GM12875 (cell line): ENCODE measurements around the gene GNS.

ENCODE experiments used
- H3K4me3 ChIP-seq: one replicate; pipeline ENCODE4 v1.5.1; 2011; ENCODE audit warnings: low read depth, low read length, control low read depth
- CTCF ChIP-seq: IDR thresholded peaks from 2 replicates; pipeline ENCODE4 v1.5.1; 2011; ENCODE audit warnings: low read depth, mild to moderate bottlenecking, control low read depth, inconsistent platforms, low read length, moderate library complexity, borderline replicate concordance; ENCODE audit not compliant: insufficient read depth

GNS gene

GRCh38 chr12:64678835-64679234 lies 80.4 kb downstream of the GNS start:
- TF ChIP-seq CTCF = no peak

GRCh38 chr12:64678248-64678647 lies 81.0 kb downstream of the GNS start:
- no peak overlapping the region for H3K4me3 ChIP-seq
- peak; percentile 33; the same call in 1 of the 2 replicates for TF ChIP-seq CTCF

More at GRCh38 chr12:64678835-64679234, 80.4 kb downstream of the GNS start:
- H3K4me3 ChIP-seq = no peak overlapping the region

DNA sequence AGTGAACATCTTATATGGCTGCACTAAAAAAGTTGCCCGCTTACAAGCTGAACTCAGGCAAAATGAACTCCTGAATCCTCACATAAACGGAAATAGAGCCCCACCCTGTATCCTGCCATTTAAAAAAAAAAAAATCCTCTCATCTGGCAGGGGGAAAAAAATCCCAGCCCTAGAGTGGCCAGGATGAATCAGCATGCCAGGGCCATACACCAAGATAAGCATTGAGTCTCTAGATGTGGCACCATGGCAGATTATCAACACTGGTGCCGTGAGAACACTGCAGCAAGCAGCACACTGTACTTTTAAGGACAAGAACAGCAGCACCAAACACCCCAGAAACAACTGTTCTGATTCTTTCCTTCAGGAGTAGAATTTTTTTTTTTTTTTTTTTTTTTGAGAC lies 83.4 kb downstream of the GNS start:
- H3K4me3 ChIP-seq = no peak overlapping the region
- TF ChIP-seq CTCF = no peak

DNA sequence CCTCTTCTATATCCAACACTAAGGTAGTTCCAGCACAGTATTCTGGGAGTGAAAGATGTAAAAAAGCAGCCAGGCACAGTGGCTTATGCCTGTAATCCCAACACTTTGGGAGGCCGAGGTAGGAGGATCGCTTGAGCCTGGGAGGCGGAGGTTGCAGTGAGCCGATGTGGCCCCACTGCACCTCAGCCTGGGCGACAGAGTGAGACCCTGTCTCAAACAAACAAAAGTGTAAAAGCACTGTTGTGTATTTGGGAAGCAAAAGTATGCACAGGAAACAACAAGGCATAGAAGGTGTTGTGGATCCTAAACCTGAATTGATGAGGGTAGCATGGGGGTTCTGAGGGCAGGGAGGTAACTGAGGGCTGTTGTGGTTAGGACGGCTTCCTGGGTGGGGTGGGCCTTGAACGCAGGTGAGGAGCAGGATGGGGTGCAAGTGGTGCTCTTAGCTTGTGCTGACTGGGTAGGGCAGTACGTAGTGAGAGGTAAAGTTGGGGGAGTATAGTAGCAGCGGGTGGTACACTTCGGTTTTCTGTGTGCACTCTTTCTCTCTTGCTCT lies 84.8 kb downstream of the GNS start:
- H3K4me3 ChIP-seq = no peak overlapping the region
- no peak for TF ChIP-seq CTCF

DNA sequence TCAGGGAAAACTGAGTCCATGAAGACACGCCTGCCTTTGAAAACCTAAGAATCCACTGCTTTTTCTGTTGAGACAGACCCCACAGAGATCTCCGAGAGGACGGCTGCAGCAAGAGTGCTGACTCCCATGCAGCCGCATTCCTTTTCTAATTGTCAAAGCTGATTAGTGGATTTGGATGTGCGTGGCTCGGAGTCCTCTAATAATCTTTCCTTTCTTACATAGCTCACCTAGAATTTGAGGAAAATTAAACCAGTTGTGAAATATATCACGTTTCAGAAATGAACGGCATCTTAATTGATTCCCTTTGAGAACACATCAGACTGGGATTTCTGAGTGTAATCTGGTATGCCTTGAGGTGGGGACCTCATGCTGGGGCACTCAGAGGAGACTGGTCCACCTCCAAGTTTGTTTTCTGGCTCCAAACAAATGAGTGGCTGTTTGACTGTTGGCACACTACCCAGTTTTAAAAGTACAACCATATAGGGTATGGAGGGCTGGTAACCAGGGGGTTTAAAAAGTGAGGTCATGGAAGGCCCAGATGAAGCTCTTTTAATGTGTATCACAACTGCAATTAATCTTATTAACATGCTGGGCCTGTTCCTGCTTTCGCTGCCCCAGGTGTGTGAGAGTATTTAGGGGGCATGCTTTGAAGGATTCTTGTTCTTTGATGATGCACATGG lies 85.6 kb downstream of the GNS start:
- H3K4me3 ChIP-seq = no peak overlapping the region
- TF ChIP-seq CTCF = no peak

DNA sequence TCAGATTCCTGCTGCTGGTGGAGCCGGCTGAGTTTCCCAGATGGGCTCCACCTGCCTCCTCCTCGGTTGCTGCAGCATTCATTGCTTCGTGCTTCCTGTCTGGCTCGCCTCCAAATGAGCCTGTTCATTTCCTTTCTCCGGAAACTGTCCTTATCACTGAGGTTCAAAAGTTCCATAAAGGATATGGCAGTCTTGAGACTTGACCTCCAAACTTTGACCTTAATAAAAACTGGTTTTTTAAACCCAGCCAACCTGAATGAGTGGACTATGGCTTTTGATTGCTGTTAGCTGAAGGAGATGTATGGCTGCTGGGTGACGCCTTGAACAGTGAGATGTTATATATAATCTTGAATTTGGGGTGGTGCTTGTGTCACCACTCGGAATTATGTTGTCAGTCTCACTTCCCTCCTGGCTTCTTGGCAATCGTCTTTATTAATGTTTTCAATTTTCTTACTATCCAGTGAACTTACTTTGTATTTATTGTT lies 86.2 kb downstream of the GNS start:
- H3K4me3 ChIP-seq = no peak overlapping the region
- no peak for TF ChIP-seq CTCF

GRCh38 chr12:64671681-64672080 lies 87.5 kb downstream of the GNS start:
- TF ChIP-seq CTCF = no peak
- no peak overlapping the region for H3K4me3 ChIP-seq
